Caco-2 (cell line): ENCODE measurements around the gene QPRT. TPM values are rescaled to one million over a fixed set of nuclear protein-coding genes. Genes with fewer than 3 reads are reported as not detected.
A peak's percentile ranks its signal among the peaks of the same experiment; 100 is the strongest.
"Not testable (repeated sequence)": the region's sequence is repeated elsewhere in the genome, so short reads cannot be mapped to it uniquely, and the experiment has no call there.

Experiments used
- BruUV-seq: library from RNA; stranded (reverse); fragments of 400-500 nt; replicated peaks from 2 replicates; lab custom pipeline; 2021; lab: Mats Ljungman, UMichigan
- CTCF ChIA-PET: fragments of 300-600 bp; sonication (Branson Sonifier 250); formaldehyde crosslinking; loops from one replicate; lab custom pipeline; 2022; ENCODE audit warnings: antibody characterized with exemption; lab: Charles Lee
- POLR2A ChIA-PET: fragments of 300-600 bp; sonication (Branson Sonifier 250); formaldehyde crosslinking; loops from one replicate; lab custom pipeline; 2022; ENCODE audit warnings: antibody characterized with exemption; lab: Charles Lee
- DNase-seq, 2 experiments: peaks; one replicate each; pipeline versions ENCODE4 v3.0.0 to v3.0.0-alpha.2; 2020 to 2022
- H3K27me3 ChIP-seq: replicated peaks from 2 replicates; pipeline ENCODE4 v1.6.0; 2011; ENCODE audit warnings: low read length; ENCODE audit not compliant: control insufficient read depth, insufficient read depth
- H3K36me3 ChIP-seq: 2 replicates; pipeline ENCODE4 v1.5.1; 2011; ENCODE audit warnings: low read length; ENCODE audit not compliant: control insufficient read depth, insufficient read depth
- H3K4me1 ChIP-seq: fragments of 250-450 bp; sonication (Bioruptor Pico); 2 replicates; pipeline ENCODE4 v1.5.1; 2020; ENCODE audit warnings: mild to moderate bottlenecking
- H3K4me3 ChIP-seq: 2 replicates; pipeline ENCODE4 v1.5.1; 2011; ENCODE audit warnings: low read depth, mild to moderate bottlenecking, control low read depth, low read length
- H3K9me3 ChIP-seq: fragments of 250-450 bp; sonication (Bioruptor Pico); 2 replicates; pipeline ENCODE4 v1.5.1; 2020; ENCODE audit warnings: mild to moderate bottlenecking, moderate library complexity
- H3K27ac Mint-ChIP-seq: one replicate; pipeline ENCODE4 v1.8.0; 2022; ENCODE audit warnings: mixed read lengths; ENCODE audit not compliant: unreplicated experiment
- H3K27me3 Mint-ChIP-seq: one replicate; pipeline ENCODE4 v1.8.0; 2022; ENCODE audit warnings: mixed read lengths; ENCODE audit not compliant: insufficient read depth, unreplicated experiment
- H3K36me3 Mint-ChIP-seq: one replicate; pipeline ENCODE4 v1.8.0; 2022; ENCODE audit warnings: mild to moderate bottlenecking, mixed read lengths; ENCODE audit not compliant: insufficient read depth, unreplicated experiment
- H3K4me1 Mint-ChIP-seq: one replicate; pipeline ENCODE4 v1.8.0; 2022; ENCODE audit warnings: low read depth, mixed read lengths; ENCODE audit not compliant: unreplicated experiment
- H3K4me3 Mint-ChIP-seq: one replicate; pipeline ENCODE4 v1.8.0; 2022; ENCODE audit warnings: mild to moderate bottlenecking, moderate library complexity, mixed read lengths; ENCODE audit not compliant: unreplicated experiment
- H3K9me3 Mint-ChIP-seq: one replicate; pipeline ENCODE4 v1.8.0; 2022; ENCODE audit warnings: mixed read lengths; ENCODE audit not compliant: unreplicated experiment
- CTCF ChIP-seq, 2 experiments: fragments of 200-600 bp in 1 of 2; IDR thresholded peaks; 1 replicate in 1 of 2; 2 replicates in 1 of 2; pipeline versions ENCODE4 v1.5.1 to v1.8.0; 2011 to 2022; ENCODE audit warnings: antibody characterized with exemption in 1 of 2, control low read depth in 1 of 2, inconsistent platforms in 1 of 2, low read depth in 1 of 2, low read length in 1 of 2, mild to moderate bottlenecking in 1 of 2, moderate library complexity in 1 of 2; ENCODE audit not compliant: insufficient read depth in 1 of 2, severe bottlenecking in 1 of 2, unreplicated experiment in 1 of 2
- intact Hi-C: fragments of 100-400 bp; cut with micrococcal nuclease; formaldehyde crosslinking; loops from one replicate; pipeline ENCODE4 v1.10.0; 2022; ENCODE audit not compliant: unreplicated experiment
- total RNA-seq: library from RNA; stranded (reverse); gene quantifications from 2 replicates; pipeline ENCODE4 v1.2.3, GENCODE V29; 2022

The QPRT gene
- total RNA-seq, 1 experiment from 2014 or later = 178 TPM

- no peak for TF ChIP-seq CTCF (IDR thresholded peaks at IDR 0.05; ENCODE audit: insufficient read depth in 1 of 2, low read depth in 1 of 2, low read length in 1 of 2, severe bottlenecking in 1 of 2, unreplicated experiment in 1 of 2)
- no peak overlapping the region for H3K4me3 Mint-ChIP-seq
- H3K4me3 ChIP-seq = no peak overlapping the region
- intact Hi-C loops = no loop called here
- POLR2A ChIA-PET = no interaction called here
- BruUV-seq = no TSS peak
- H3K36me3 ChIP-seq = no peaks in the 10 kb centered on the region
- peaks cover 14% of the 10 kb centered on the region for H3K4me1 Mint-ChIP-seq
- no peaks in the 10 kb centered on the region for H3K27me3 ChIP-seq
- CTCF ChIA-PET = interaction anchor here (0.6 kb wide), 1 partner anchor 108 kb away, joined by 3 read pairs; no protein-coding TSS in a partner anchor
- H3K9me3 ChIP-seq = no peaks in the 10 kb centered on the region
- no peaks in the 10 kb centered on the region for H3K27me3 Mint-ChIP-seq
- no peaks in the 10 kb centered on the region; the same call in 1 of the 2 replicates for H3K4me1 ChIP-seq
- H3K27ac Mint-ChIP-seq = no peak overlapping the region
- DNase-seq = no peak
- peaks cover 9% of the 10 kb centered on the region for H3K36me3 Mint-ChIP-seq
- H3K9me3 Mint-ChIP-seq = no peaks in the 10 kb centered on the region
These were observed 30.1 kb downstream of the QPRT start for GRCh38 chr16:29708917-29709600.

GRCh38 chr16:29709657-29710056, 30.7 kb downstream of the QPRT start:
- H3K27me3 ChIP-seq, H3K36me3 Mint-ChIP-seq, BruUV-seq, H3K4me3 ChIP-seq, H3K9me3 Mint-ChIP-seq, H3K36me3 ChIP-seq, DNase-seq, POLR2A ChIA-PET, H3K9me3 ChIP-seq, H3K27me3 Mint-ChIP-seq, H3K4me1 ChIP-seq, H3K4me3 Mint-ChIP-seq, H3K27ac Mint-ChIP-seq: not testable (repeated sequence)
- intact Hi-C loops = loop anchor here (1.0 kb wide), 1 partner anchor 9 kb away; no protein-coding TSS in a partner anchor
- CTCF ChIA-PET = interaction anchor here (0.6 kb wide), 1 partner anchor 109 kb away, joined by 3 read pairs; no protein-coding TSS in a partner anchor
- peaks cover 14% of the 10 kb centered on the region for H3K4me1 Mint-ChIP-seq

DNA sequence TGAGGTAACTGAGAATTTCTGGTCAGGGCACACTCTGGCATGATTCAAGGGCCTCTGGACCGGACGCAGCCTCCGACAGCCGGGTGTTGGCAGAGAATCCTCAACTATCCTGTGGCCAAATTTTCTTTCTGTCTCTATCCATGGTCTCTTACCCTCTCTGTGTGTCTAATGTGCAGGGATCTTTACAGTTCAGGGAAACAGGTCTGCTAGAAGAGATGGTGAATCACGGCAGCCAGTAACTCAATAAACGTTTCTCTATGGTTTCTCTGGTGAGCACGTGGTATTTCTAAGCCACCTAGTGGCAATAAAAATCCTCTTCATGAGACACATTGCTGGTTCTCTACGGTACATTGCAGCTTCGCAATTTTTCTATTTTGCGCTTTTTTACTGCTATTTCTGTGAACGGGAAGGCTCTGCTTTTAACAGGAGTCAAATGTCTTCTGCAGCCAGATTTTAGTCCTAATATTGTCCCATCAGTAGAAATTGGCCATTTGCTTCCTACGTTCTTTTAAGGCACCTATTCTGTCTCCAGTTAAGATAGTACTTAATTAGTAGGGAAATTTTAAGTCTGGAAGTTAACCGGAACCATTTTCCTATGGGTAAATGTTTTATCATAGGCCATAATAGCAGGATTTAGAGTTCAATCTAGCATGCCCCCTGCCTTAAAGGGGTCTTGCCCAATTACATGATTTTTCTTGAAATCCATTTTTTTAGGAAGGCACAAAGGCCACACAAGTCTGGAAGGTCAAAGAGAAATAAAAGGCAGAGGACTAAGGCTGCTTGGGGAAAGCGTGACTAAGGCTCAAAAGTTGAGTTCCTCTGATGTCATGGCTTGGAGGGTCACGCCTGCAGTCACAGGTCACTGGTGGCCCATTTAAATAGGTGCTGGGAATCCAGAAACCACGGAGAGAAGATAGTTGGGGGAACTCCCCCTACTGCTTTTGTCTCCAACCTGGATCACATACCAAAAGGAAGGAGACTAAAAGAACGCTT, 31.5 kb downstream of the QPRT start:
- H3K36me3 ChIP-seq = no peaks in the 10 kb centered on the region
- Mint-ChIP-seq H3K27ac (peak overlapping the region; percentile 36), H3K27me3 (no peaks in the 10 kb centered on the region), H3K4me1 (peaks cover 14% of the 10 kb centered on the region), H3K9me3 (no peaks in the 10 kb centered on the region), H3K4me3 (no peak overlapping the region), H3K36me3 (peaks cover 9% of the 10 kb centered on the region)
- H3K4me1 ChIP-seq = no peaks in the 10 kb centered on the region; the same call in 1 of the 2 replicates
- intact Hi-C loops = loop anchor here (1.0 kb wide), 1 partner anchor 10 kb away; no protein-coding TSS in a partner anchor
- peak; percentile 54 to 64 for TF ChIP-seq CTCF (IDR thresholded peaks at IDR 0.05; ENCODE audit: insufficient read depth in 1 of 2, low read depth in 1 of 2, low read length in 1 of 2, severe bottlenecking in 1 of 2, unreplicated experiment in 1 of 2)
- CTCF ChIA-PET = interaction anchor here (0.9 kb wide), 1 partner anchor 10 kb away, joined by 4 read pairs; no protein-coding TSS in a partner anchor
- H3K27me3 ChIP-seq = no peaks in the 10 kb centered on the region
- DNase-seq = peak in 1 of 2 experiments; percentile 56
- no TSS peak for BruUV-seq
- POLR2A ChIA-PET = no interaction called here
- no peaks in the 10 kb centered on the region for H3K9me3 ChIP-seq
- H3K4me3 ChIP-seq = no peak overlapping the region
